SH-SY5Y (cell line): ENCODE data around the gene OR8G1.

ENCODE experiments used
- GATA2 ChIP-seq: IDR thresholded peaks from 2 replicates; pipeline ENCODE4 v1.6.1; 2011; ENCODE audit warnings: mild to moderate bottlenecking, low read depth, low read length
- GATA3 ChIP-seq: IDR thresholded peaks from 2 replicates; pipeline ENCODE4 v1.6.1; 2011; ENCODE audit warnings: low read depth, mild to moderate bottlenecking, low read length, moderate library complexity

DNA sequence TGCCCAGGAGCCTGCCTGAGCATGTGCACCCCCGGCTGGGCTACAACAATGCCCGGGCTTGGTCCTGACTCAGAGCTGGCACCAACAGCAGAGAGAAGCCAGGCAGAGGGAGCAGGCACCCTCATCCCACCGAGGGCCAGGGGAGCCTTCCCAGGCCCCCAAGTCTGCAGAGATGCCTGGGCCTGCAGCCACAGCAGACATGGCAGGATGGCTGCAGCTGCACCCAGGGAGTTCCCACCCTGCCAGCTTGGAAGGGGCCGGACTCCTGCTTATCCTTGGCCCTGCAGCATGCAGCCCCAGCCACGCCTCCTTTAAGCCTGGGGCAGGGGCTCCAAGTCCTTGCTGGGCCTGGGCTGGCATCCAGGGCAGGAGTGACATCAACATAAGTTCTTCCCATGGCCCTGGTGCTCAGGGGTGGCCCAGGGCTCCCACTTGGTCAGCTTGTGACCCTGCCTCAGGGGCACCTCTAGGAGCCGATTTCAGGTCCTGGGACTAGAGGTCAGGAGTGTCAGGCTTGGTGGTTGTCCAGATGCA is 31.0 kb upstream of the OR8G1 start:
- TF ChIP-seq GATA3 = no peak
- no peak for TF ChIP-seq GATA2
